Naive thymus-derived CD4-positive, alpha-beta T cell (primary cell): ENCODE measurements around the gene OR1F1. TPM values are rescaled to one million over a fixed set of nuclear protein-coding genes. Genes with fewer than 3 reads are reported as not detected.
A peak's percentile ranks its signal among the peaks of the same experiment; 100 is the strongest.

Source experiments
- ATAC-seq: fragments of 150-1000 bp; cut with Tn5 transposase; 2 replicates; pipeline ENCODE4 v1.10.0; 2021; ENCODE audit warnings: mild to moderate bottlenecking, moderate library complexity
- CTCF ChIA-PET: fragments of 350-600 bp; sonication (Branson Sonifier 250); formaldehyde crosslinking; loops from one replicate; lab custom pipeline; 2021; ENCODE audit warnings: antibody characterized with exemption; lab: Charles Lee
- POLR2A ChIA-PET: fragments of 350-600 bp; sonication (Branson Sonifier 250); formaldehyde crosslinking; loops from one replicate; lab custom pipeline; 2021; ENCODE audit warnings: antibody characterized with exemption, inconsistent platforms; lab: Charles Lee
- DNase-seq, 9 donors: peaks; one replicate each; pipeline versions ENCODE4 v3.0.0 to v3.0.0-alpha.2; 2020 to 2022; ENCODE audit warnings: mixed read lengths in 1 of 9
- H3K27ac ChIP-seq: one replicate; pipeline ENCODE4 v1.7.0; 2013; ENCODE audit warnings: mild to moderate bottlenecking, low read depth, low read length, moderate library complexity
- H3K27me3 ChIP-seq, 2 donors: one replicate each; pipeline ENCODE4 v1.7.0; 2013; ENCODE audit warnings: low read length in 2 of 2, mild to moderate bottlenecking in 2 of 2, moderate library complexity in 2 of 2; ENCODE audit not compliant: control insufficient read depth in 2 of 2, insufficient read depth in 2 of 2
- H3K36me3 ChIP-seq, 3 experiments: 1 replicate in 2 of 3; 2 replicates in 1 of 3; pipeline ENCODE4 v1.7.0; 2013; ENCODE audit warnings: low read length in 3 of 3, mild to moderate bottlenecking in 3 of 3, moderate library complexity in 1 of 3; ENCODE audit not compliant: insufficient read depth in 3 of 3, control insufficient read depth in 2 of 3
- H3K4me1 ChIP-seq, 2 donors: one replicate each; pipeline ENCODE4 v1.7.0; 2013; ENCODE audit warnings: low read length in 2 of 2, mild to moderate bottlenecking in 2 of 2, moderate library complexity in 1 of 2; ENCODE audit not compliant: control insufficient read depth in 2 of 2, insufficient read depth in 2 of 2
- H3K4me3 ChIP-seq: 2 replicates; pipeline ENCODE4 v1.7.0; 2013; ENCODE audit warnings: mild to moderate bottlenecking, low read length
- H3K9me3 ChIP-seq, 3 experiments: 1 replicate in 2 of 3; 2 replicates in 1 of 3; pipeline ENCODE4 v1.7.0; 2013; ENCODE audit warnings: low read length in 3 of 3; ENCODE audit not compliant: control insufficient read depth in 2 of 3
- H3K27ac Mint-ChIP-seq, 9 donors: one replicate each; pipeline ENCODE4 v1.8.0; 2020 to 2022; ENCODE audit warnings: mixed read lengths in 9 of 9, mild to moderate bottlenecking in 8 of 9, moderate library complexity in 5 of 9, inconsistent platforms in 2 of 9
- H3K27me3 Mint-ChIP-seq, 5 donors: one replicate each; pipeline ENCODE4 v1.8.0; 2021 to 2022; ENCODE audit warnings: mixed read lengths in 5 of 5, mild to moderate bottlenecking in 1 of 5
- H3K36me3 Mint-ChIP-seq, 5 donors: one replicate each; pipeline ENCODE4 v1.8.0; 2020 to 2022; ENCODE audit warnings: mixed read lengths in 5 of 5, mild to moderate bottlenecking in 3 of 5, inconsistent platforms in 1 of 5
- H3K4me1 Mint-ChIP-seq, 7 donors: one replicate each; pipeline ENCODE4 v1.8.0; 2020 to 2022; ENCODE audit warnings: mixed read lengths in 7 of 7, mild to moderate bottlenecking in 3 of 7, inconsistent platforms in 1 of 7
- H3K4me3 Mint-ChIP-seq, 10 donors: one replicate each; pipeline ENCODE4 v1.8.0; 2020 to 2022; ENCODE audit warnings: mild to moderate bottlenecking in 10 of 10, mixed read lengths in 10 of 10, moderate library complexity in 6 of 10, inconsistent platforms in 2 of 10
- H3K9me3 Mint-ChIP-seq, 11 donors: one replicate each; pipeline ENCODE4 v1.8.0; 2020 to 2022; ENCODE audit warnings: mixed read lengths in 11 of 11, mild to moderate bottlenecking in 4 of 11, inconsistent platforms in 1 of 11, moderate library complexity in 1 of 11
- intact Hi-C, 2 donors: fragments of 100-400 bp; cut with micrococcal nuclease; formaldehyde crosslinking; loops; one replicate each; pipeline ENCODE4 v1.15.1; 2023
- polyA plus RNA-seq, 2 donors: library from polyadenylated mRNA; unstranded; fragments of 300-500 nt; fragmentation: Illumina TruSeq; gene quantifications; one replicate each; pipeline ENCODE4 v1.2.3, GENCODE V29; 2021
- total RNA-seq, 6 experiments: library from RNA in 5 of 6; stranded (reverse) in 5 of 6; gene quantifications; 1 replicate in 5 of 6; 2 replicates in 1 of 6; pipeline ENCODE4 v1.2.3 and lab custom pipeline; 2021 to 2026

The OR1F1 gene
- total and polyA plus RNA-seq, 7 experiments from 2014 or later, result 0.35 to 0.41 (median 0.38) TPM; not detected in 4

GRCh38 chr16:3152991-3153368 lies 35.0 kb upstream of the OR1F1 start:
- Histone ChIP-seq H3K4me1 (peaks cover 5 to 9% of the 10 kb centered on the region in 2 donors), H3K27ac (peak overlapping the region; percentile 24), H3K9me3 (peaks cover 0 to 11% (median 5%) of the 10 kb centered on the region in 3 experiments), H3K4me3 (peak overlapping the region; percentile 59), H3K36me3 (peaks cover 0 to under 1% (median 0%) of the 10 kb centered on the region in 3 experiments), H3K27me3 (no peaks in the 10 kb centered on the region)
- no peak for DNase-seq
- ChIA-PET CTCF (interaction anchor here (1.0 kb wide), 1 partner anchor 24 kb away, joined by 4 read pairs; no protein-coding TSS in a partner anchor), POLR2A (interaction anchor here (0.6 to 8.0 kb wide), 5 partner anchors 14 to 114 kb away, joined by 3 to 91 read pairs (median 5); partner anchors contain the start of gene ZNF213)
- H3K27me3 Mint-ChIP-seq, result peaks cover 0 to 37% (median 0%) of the 10 kb centered on the region in 5 donors
- intact Hi-C loops, result loop anchor here (5.0 to 10.0 kb wide), 4 partner anchors 34 to 1652 kb away; partner anchors contain the start of genes NLRC3 (in 1 of the 2), OR1F1 (in 1 of the 2) and ROGDI (in 1 of the 2)
- peaks cover 2 to 58% (median 18%) of the 10 kb centered on the region in 11 donors for H3K9me3 Mint-ChIP-seq
- H3K4me3 Mint-ChIP-seq, result peak overlapping the region; percentile 80 to 91 (median 87)
- ATAC-seq, result no peak
- H3K27ac Mint-ChIP-seq, result peak overlapping the region; percentile 85 to 99 (median 95)
- peaks cover 0 to 18% (median 0%) of the 10 kb centered on the region in 5 donors for H3K36me3 Mint-ChIP-seq
- peaks cover 21 to 51% (median 32%) of the 10 kb centered on the region in 7 donors for H3K4me1 Mint-ChIP-seq

- no peak for ATAC-seq
- H3K4me1 ChIP-seq, result peaks cover 5 to 9% of the 10 kb centered on the region in 2 donors
- H3K4me3 ChIP-seq, result no peak overlapping the region
- H3K27ac Mint-ChIP-seq, result peak overlapping the region in 1 of 9 donors; percentile 40
- peaks cover 0 to 3% (median 0%) of the 10 kb centered on the region in 3 experiments for H3K36me3 ChIP-seq
- CTCF ChIA-PET, result no interaction called here
- H3K9me3 Mint-ChIP-seq, result peaks cover 2 to 66% (median 18%) of the 10 kb centered on the region in 11 donors
- POLR2A ChIA-PET, result interaction anchor here (0.8 to 0.9 kb wide), 2 partner anchors 10 to 290 kb away, joined by 3 read pairs; no protein-coding TSS in a partner anchor
- no peak overlapping the region for H3K27ac ChIP-seq
- DNase-seq, result peak in 1 of 9 donors; percentile 24
- peak overlapping the region in 2 of 10 donors; percentile 6 to 24 for H3K4me3 Mint-ChIP-seq
- peaks cover 21 to 50% (median 43%) of the 10 kb centered on the region in 7 donors for H3K4me1 Mint-ChIP-seq
- H3K36me3 Mint-ChIP-seq, result peaks cover 0 to 23% (median 0%) of the 10 kb centered on the region in 5 donors
- H3K9me3 ChIP-seq, result peaks cover 0 to 11% (median 5%) of the 10 kb centered on the region in 3 experiments
- H3K27me3 ChIP-seq, result no peaks in the 10 kb centered on the region
- intact Hi-C loops, result loop anchor here (5.0 to 10.0 kb wide), 3 partner anchors 302 to 1650 kb away; partner anchors contain the start of genes NLRC3 (in 1 of the 2) and ROGDI (in 1 of the 2)
- H3K27me3 Mint-ChIP-seq, result peaks cover 0 to 44% (median 0%) of the 10 kb centered on the region in 5 donors
Measured at GRCh38 chr16:3155181-3155580, 32.8 kb upstream of the OR1F1 start.

GRCh38 chr16:3155972-3156371 lies 32.0 kb upstream of the OR1F1 start:
- Histone ChIP-seq H3K4me3 (no peak overlapping the region), H3K36me3 (peaks cover 0 to 3% (median 0%) of the 10 kb centered on the region in 3 experiments), H3K27ac (no peak overlapping the region), H3K9me3 (peaks cover 0 to 11% (median 5%) of the 10 kb centered on the region in 3 experiments), H3K4me1 (peaks cover 5 to 9% of the 10 kb centered on the region in 2 donors), H3K27me3 (no peaks in the 10 kb centered on the region)
- peaks cover 21 to 45% (median 38%) of the 10 kb centered on the region in 7 donors for H3K4me1 Mint-ChIP-seq
- intact Hi-C loops, result loop anchor here (5.0 to 10.0 kb wide), 3 partner anchors 301 to 1649 kb away; partner anchors contain the start of genes NLRC3 (in 1 of the 2) and ROGDI (in 1 of the 2)
- peaks cover 0 to 23% (median 0%) of the 10 kb centered on the region in 5 donors for H3K36me3 Mint-ChIP-seq
- ChIA-PET POLR2A (interaction anchor here (0.6 to 8.5 kb wide), 3 partner anchors 23 to 289 kb away, joined by 3 to 95 read pairs (median 3); partner anchors contain the start of gene ZNF213), CTCF (interaction anchor here (1.0 to 1.1 kb wide), 2 partner anchors 22 to 171 kb away, joined by 3 read pairs; no protein-coding TSS in a partner anchor)
- peak overlapping the region in 4 of 10 donors; percentile 17 to 63 (median 32) for H3K4me3 Mint-ChIP-seq
- ATAC-seq, result no peak
- H3K9me3 Mint-ChIP-seq, result peaks cover 2 to 66% (median 18%) of the 10 kb centered on the region in 11 donors
- no peak for DNase-seq
- peak overlapping the region in 1 of 9 donors; percentile 17 for H3K27ac Mint-ChIP-seq
- peaks cover 0 to 38% (median 0%) of the 10 kb centered on the region in 5 donors for H3K27me3 Mint-ChIP-seq

GRCh38 chr16:3157229-3158025 lies 30.6 kb upstream of the OR1F1 start:
- Mint-ChIP-seq H3K36me3 (peaks cover 0 to 21% (median 0%) of the 10 kb centered on the region in 5 donors), H3K9me3 (peaks cover 2 to 60% (median 18%) of the 10 kb centered on the region in 11 donors), H3K4me1 (peaks cover 14 to 41% (median 31%) of the 10 kb centered on the region in 7 donors), H3K27me3 (peaks cover 0 to 31% (median 0%) of the 10 kb centered on the region in 5 donors), H3K4me3 (peak overlapping the region; percentile 87 to 93 (median 90)), H3K27ac (peak overlapping the region; percentile 79 to 92 (median 91))
- H3K27ac ChIP-seq, result peak overlapping the region; percentile 86
- intact Hi-C loops, result loop anchor here (1.0 to 10.0 kb wide), 9 partner anchors 7 to 1647 kb away; partner anchors contain the start of genes ZNF213 (in 2 of the 2), NLRC3 (in 1 of the 2), ROGDI (in 1 of the 2) and ZNF263 (in 1 of the 2)
- H3K4me1 ChIP-seq, result peaks cover 5 to 9% of the 10 kb centered on the region in 2 donors
- no peaks in the 10 kb centered on the region for H3K27me3 ChIP-seq
- peak overlapping the region; percentile 86 for H3K4me3 ChIP-seq
- CTCF ChIA-PET, result interaction anchor here (1.1 to 2.5 kb wide), 6 partner anchors 9 to 108 kb away, joined by 3 to 12 read pairs (median 8); no protein-coding TSS in a partner anchor
- peaks cover 0 to 3% (median 0%) of the 10 kb centered on the region in 3 experiments for H3K36me3 ChIP-seq
- POLR2A ChIA-PET, result interaction anchor here (0.6 to 8.5 kb wide), 18 partner anchors 10 to 484 kb away, joined by 3 to 95 read pairs (median 5); partner anchors contain the start of genes IL32, TIGD7, ZNF174 and ZNF213
- peaks cover 0 to 11% (median 5%) of the 10 kb centered on the region in 3 experiments for H3K9me3 ChIP-seq
- peak; percentile 17 for ATAC-seq
- peak in 5 of 9 donors; percentile 30 to 68 (median 39) for DNase-seq

DNA sequence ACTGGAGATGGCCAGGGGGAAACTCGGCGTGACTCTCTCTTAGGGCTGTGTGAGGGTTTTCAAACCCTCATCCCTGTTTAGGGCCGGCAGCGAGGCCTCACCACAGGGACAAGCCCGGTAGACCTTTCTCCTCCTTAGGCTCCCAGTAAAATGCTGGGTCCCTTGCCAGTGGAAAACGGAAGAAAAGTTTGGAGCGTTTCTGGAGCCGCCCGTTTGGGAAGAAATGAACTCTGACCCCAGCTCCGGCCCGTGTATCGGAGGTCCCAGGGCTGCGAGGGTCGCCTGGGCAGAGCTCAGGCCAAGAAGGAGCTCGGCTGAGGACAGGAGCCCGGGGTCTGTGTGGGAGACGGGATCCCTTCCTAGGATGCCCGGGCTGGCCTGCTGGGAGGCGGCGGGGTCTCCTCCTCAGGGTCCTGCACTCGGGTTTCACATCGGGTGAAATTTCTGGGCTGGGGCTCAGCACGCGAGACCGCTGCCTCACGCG lies 29.9 kb upstream of the OR1F1 start:
- Histone ChIP-seq H3K4me3 (peak overlapping the region; percentile 86), H3K27me3 (no peaks in the 10 kb centered on the region), H3K36me3 (peaks cover 0 to 3% (median 0%) of the 10 kb centered on the region in 3 experiments), H3K27ac (peak overlapping the region; percentile 86), H3K9me3 (peaks cover 0 to 11% (median 5%) of the 10 kb centered on the region in 3 experiments), H3K4me1 (peaks cover 5 to 9% of the 10 kb centered on the region in 2 donors)
- ATAC-seq, result no peak
- peak overlapping the region; percentile 79 to 92 (median 91) for H3K27ac Mint-ChIP-seq
- H3K36me3 Mint-ChIP-seq, result peaks cover 0 to 17% (median 0%) of the 10 kb centered on the region in 5 donors
- DNase-seq, result no peak
- ChIA-PET CTCF (interaction anchor here (1.1 to 2.5 kb wide), 6 partner anchors 8 to 107 kb away, joined by 3 to 12 read pairs (median 8); no protein-coding TSS in a partner anchor), POLR2A (interaction anchor here (0.8 to 8.5 kb wide), 19 partner anchors 8 to 355 kb away, joined by 3 to 95 read pairs (median 5); partner anchors contain the start of genes IL32, TIGD7, ZNF174 and ZNF213)
- peak overlapping the region; percentile 87 to 93 (median 90) for H3K4me3 Mint-ChIP-seq
- H3K27me3 Mint-ChIP-seq, result peaks cover 0 to 26% (median 0%) of the 10 kb centered on the region in 5 donors
- peaks cover 2 to 54% (median 13%) of the 10 kb centered on the region in 11 donors for H3K9me3 Mint-ChIP-seq
- H3K4me1 Mint-ChIP-seq, result peaks cover 10 to 39% (median 28%) of the 10 kb centered on the region in 7 donors
- intact Hi-C loops, result loop anchor here (1.0 to 10.0 kb wide), 9 partner anchors 8 to 1647 kb away; partner anchors contain the start of genes ZNF213 (in 2 of the 2), NLRC3 (in 1 of the 2), ROGDI (in 1 of the 2) and ZNF263 (in 1 of the 2)
